Uterus (tissue), 4 donors: Measurements from ENCODE around the gene MYOD1. TPM values are rescaled to one million over a fixed set of nuclear protein-coding genes. Genes with fewer than 3 reads are reported as not detected.

Experiments
- DNase-seq, 2 donors: peaks; one replicate each; pipeline ENCODE4 v3.0.0-alpha.2; 2019 to 2020
- H3K27ac ChIP-seq, 2 donors: fragments of 200-600 bp; sonication (generic); 1 replicate in 1 of 2; 2 replicates in 1 of 2; pipeline ENCODE4 v1.5.1; 2016 to 2018
- H3K27me3 ChIP-seq, 2 donors: fragments of 200-600 bp; sonication (generic); one replicate each; pipeline ENCODE4 v1.5.1; 2018 to 2019; ENCODE audit warnings: control low read depth in 1 of 2
- H3K36me3 ChIP-seq, 2 donors: fragments of 200-600 bp; sonication (generic); one replicate each; pipeline ENCODE4 v1.5.1; 2019; ENCODE audit warnings: control low read depth in 1 of 2
- H3K4me1 ChIP-seq, 2 donors: fragments of 200-600 bp; sonication (generic); one replicate each; pipeline ENCODE4 v1.5.1; 2018 to 2019; ENCODE audit warnings: control low read depth in 1 of 2
- H3K4me3 ChIP-seq, 2 donors: fragments of 200-600 bp; sonication (generic); 1 replicate in 1 of 2; 2 replicates in 1 of 2; pipeline ENCODE4 v1.5.1; 2018 to 2019; ENCODE audit warnings: mild to moderate bottlenecking in 1 of 2
- H3K9me3 ChIP-seq, 2 donors: fragments of 200-600 bp; sonication (generic); one replicate each; pipeline ENCODE4 v1.5.1; 2019; ENCODE audit warnings: control low read depth in 1 of 2
- CTCF ChIP-seq, 4 experiments: fragments of 200-600 bp in 2 of 4; fragments of 450-650 bp in 2 of 4; sonication (generic) in 2 of 4; IDR thresholded peaks; one replicate each; pipeline ENCODE4 v1.5.1; 2016 to 2019; ENCODE audit warnings: antibody characterized with exemption in 4 of 4, mild to moderate bottlenecking in 2 of 4, moderate library complexity in 1 of 4
- POLR2A ChIP-seq, 2 donors: fragments of 450-650 bp; IDR thresholded peaks; one replicate each; pipeline ENCODE4 v1.6.1; 2016; ENCODE audit warnings: antibody characterized with exemption in 2 of 2, mild to moderate bottlenecking in 1 of 2, moderate library complexity in 1 of 2
- intact Hi-C: fragments of 100-400 bp; cut with DNase I; formaldehyde crosslinking; loops from one replicate; pipeline ENCODE4 v1.15.1; 2023; ENCODE audit warnings: low total_unique reads
- total RNA-seq, 4 donors: library from RNA; depleted of rRNA in 3 of 4; stranded (reverse); fragments of >200 nt in 3 of 4; gene quantifications; one replicate each; pipeline versions ENCODE4 v1.1.0 to v1.2.4, GENCODE V29; 2014 to 2023
- donor health status: DM: yes; HTN: yes; CAD: no.

Gene MYOD1
- total RNA-seq, 4 donors from 2014 or later: not detected

GRCh38 chr11:17743026-17743807 is 23.8 kb downstream of the MYOD1 start:
- no peaks in the 10 kb centered on the region for H3K36me3 ChIP-seq
- H3K9me3 ChIP-seq: no peaks in the 10 kb centered on the region
- H3K4me1 ChIP-seq: no peaks in the 10 kb centered on the region
- no peak for TF ChIP-seq CTCF (IDR thresholded peaks at IDR 0.05)
- TF ChIP-seq POLR2A (IDR thresholded peaks at IDR 0.05): no peak
- intact Hi-C loops: no loop called here
- no peak for DNase-seq
- no peaks in the 10 kb centered on the region for H3K27me3 ChIP-seq
- H3K27ac ChIP-seq: no peak overlapping the region
- no peak overlapping the region for H3K4me3 ChIP-seq

GRCh38 chr11:17743808-17744119 is 24.4 kb downstream of the MYOD1 start:
- Histone ChIP-seq H3K36me3 (no peaks in the 10 kb centered on the region), H3K4me1 (no peaks in the 10 kb centered on the region), H3K4me3 (no peak overlapping the region), H3K9me3 (no peaks in the 10 kb centered on the region), H3K27ac (no peak overlapping the region), H3K27me3 (no peaks in the 10 kb centered on the region)
- DNase-seq: no peak
- TF ChIP-seq POLR2A (IDR thresholded peaks at IDR 0.05) (no peak), CTCF (IDR thresholded peaks at IDR 0.05) (no peak)
- intact Hi-C loops: no loop called here

DNA sequence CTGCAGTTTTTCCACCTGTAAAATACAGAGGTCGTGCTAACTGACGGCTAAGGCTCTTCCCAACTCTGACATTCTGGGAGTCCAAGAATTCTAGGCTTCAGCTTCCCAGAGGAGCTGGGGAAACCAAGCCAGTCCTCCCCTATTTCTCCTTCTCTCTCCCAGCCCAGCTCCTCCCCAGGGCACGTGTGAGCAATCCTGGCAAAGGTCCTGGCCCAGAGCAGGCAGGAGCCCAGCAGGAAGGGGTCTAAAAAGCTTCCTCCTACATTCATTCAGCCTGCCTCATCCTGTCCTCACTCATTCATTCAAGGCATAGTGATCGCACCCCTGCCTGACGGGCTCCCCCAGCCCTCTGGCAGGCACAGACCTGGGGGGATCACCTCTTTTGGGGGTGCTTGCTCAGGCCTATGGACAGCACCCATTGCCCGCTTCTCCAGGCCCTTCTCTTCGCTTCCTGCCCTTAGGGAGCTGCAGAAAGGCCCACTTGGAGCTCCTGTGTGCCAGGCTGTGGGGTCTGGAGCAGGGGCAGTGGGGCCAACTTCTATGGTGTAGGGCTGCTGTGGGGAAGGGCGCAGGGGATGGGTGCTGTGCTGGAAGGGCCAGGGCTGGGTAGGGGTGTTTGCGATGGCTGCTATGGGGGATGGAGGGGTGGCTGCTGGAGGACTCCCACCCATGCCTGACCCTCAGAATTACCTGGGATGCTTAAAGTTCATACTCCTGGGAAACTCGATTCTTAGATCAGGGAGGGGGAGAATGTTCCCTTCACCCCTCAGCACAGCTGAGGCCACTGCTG is 25.0 kb downstream of the MYOD1 start:
- H3K36me3 ChIP-seq: no peaks in the 10 kb centered on the region
- DNase-seq: no peak
- intact Hi-C loops: no loop called here
- no peak for TF ChIP-seq POLR2A (IDR thresholded peaks at IDR 0.05)
- no peak for TF ChIP-seq CTCF (IDR thresholded peaks at IDR 0.05)
- H3K9me3 ChIP-seq: no peaks in the 10 kb centered on the region
- H3K27me3 ChIP-seq: no peaks in the 10 kb centered on the region
- no peak overlapping the region for H3K27ac ChIP-seq
- no peaks in the 10 kb centered on the region for H3K4me1 ChIP-seq
- H3K4me3 ChIP-seq: no peak overlapping the region

DNA sequence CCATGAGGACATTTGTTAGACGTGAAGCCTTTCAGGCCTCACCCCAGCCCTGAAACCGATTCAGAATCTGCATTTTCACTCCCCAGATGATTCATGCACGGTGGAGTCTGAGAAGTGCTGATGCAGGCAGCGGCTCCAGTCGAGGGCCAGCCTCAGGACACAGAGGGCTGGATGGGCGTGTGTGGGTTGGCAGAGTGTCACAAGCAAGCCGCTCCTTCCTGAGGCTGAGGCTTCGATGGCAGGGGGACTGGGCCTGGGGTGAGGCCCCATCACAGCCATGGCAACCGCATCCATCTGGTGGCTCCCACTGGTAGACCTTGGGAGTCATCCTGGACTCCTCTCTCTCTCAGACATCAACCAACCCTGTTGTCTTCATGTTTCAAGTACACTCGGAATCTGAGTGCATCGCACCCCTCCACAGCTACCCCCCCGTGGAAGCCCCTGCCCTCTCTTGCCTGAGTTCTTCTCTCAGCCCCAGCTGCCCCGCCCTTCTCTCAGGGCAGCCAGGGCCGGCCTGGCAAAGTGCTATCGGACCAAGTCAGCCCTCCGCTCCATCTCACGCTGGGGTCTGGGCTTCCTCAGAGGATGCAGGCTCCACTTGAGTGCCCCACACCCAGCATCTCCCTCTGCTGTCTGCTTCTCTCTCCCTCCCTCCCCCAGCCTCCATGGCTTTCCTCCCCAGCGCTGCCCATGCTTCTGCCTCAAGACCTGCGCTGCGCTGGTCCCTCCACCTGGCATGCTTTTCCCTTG is 25.8 kb downstream of the MYOD1 start:
- Histone ChIP-seq H3K36me3 (no peaks in the 10 kb centered on the region), H3K4me1 (no peaks in the 10 kb centered on the region), H3K27me3 (no peaks in the 10 kb centered on the region), H3K4me3 (no peak overlapping the region), H3K9me3 (no peaks in the 10 kb centered on the region), H3K27ac (no peak overlapping the region)
- no peak for DNase-seq
- no peak for TF ChIP-seq CTCF (IDR thresholded peaks at IDR 0.05)
- TF ChIP-seq POLR2A (IDR thresholded peaks at IDR 0.05): no peak
- intact Hi-C loops: no loop called here

DNA sequence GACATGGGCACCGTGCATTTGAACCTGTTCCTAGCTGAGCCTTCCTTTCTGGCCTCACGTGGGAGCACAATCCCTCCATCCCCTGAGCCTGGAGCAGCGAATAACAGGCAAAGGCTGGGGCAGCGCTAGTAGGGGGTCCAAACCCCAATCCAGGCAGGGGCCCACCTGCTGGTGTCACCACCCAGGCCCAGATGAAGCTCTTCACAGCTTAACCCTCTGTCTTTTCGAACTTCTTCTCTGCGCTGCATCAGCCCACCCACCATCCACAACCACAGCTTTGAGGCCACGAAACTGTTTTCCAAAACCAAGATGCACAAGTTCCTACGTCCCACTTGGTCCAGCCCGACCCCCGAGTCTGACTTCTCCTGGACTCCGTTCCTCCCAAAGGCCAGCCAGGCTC is 26.7 kb downstream of the MYOD1 start:
- intact Hi-C loops: no loop called here

More for the DNA sequence above, 26.7 kb downstream of the MYOD1 start:
- TF ChIP-seq POLR2A (IDR thresholded peaks at IDR 0.05) (no peak), CTCF (IDR thresholded peaks at IDR 0.05) (no peak)
- Histone ChIP-seq H3K36me3 (no peaks in the 10 kb centered on the region), H3K4me3 (no peak overlapping the region), H3K4me1 (no peaks in the 10 kb centered on the region), H3K27me3 (no peaks in the 10 kb centered on the region), H3K27ac (no peak overlapping the region), H3K9me3 (no peaks in the 10 kb centered on the region)
- DNase-seq: no peak
